ENCODE measurements around the gene FARS2. TPM values are rescaled to one million over a fixed set of nuclear protein-coding genes. Genes with fewer than 3 reads are reported as not detected.
A peak's percentile ranks its signal among the peaks of the same experiment; 100 is the strongest.

Gene FARS2
- total RNA-seq, 1 donor from 2014 or later: 8.2 TPM

- Histone ChIP-seq H3K4me3 (ENCODE audit: low read depth, low read length) (no peak overlapping the region), H3K36me3 (ENCODE audit: control insufficient read depth, insufficient read depth, low read length) (no peaks in the 10 kb centered on the region), H3K27me3 (ENCODE audit: control insufficient read depth, insufficient read depth, low read length) (no peaks in the 10 kb centered on the region)
- no peak for DNase-seq (ENCODE audit: low read depth)
- TF ChIP-seq CTCF (IDR thresholded peaks at IDR 0.05; ENCODE audit: insufficient read depth, low read length, poor library complexity, severe bottlenecking): peak; percentile 63
These were observed 161.1 kb downstream of the FARS2 start for GRCh38 chr6:5422321-5422915.

GRCh38 chr6:5423251-5423650, 161.9 kb downstream of the FARS2 start:
- no peaks in the 10 kb centered on the region for H3K27me3 ChIP-seq (ENCODE audit: control insufficient read depth, insufficient read depth, low read length)
- no peaks in the 10 kb centered on the region for H3K36me3 ChIP-seq (ENCODE audit: control insufficient read depth, insufficient read depth, low read length)
- H3K4me3 ChIP-seq (ENCODE audit: low read depth, low read length): no peak overlapping the region
- no peak for TF ChIP-seq CTCF (IDR thresholded peaks at IDR 0.05; ENCODE audit: insufficient read depth, low read length, poor library complexity, severe bottlenecking)
- DNase-seq (ENCODE audit: low read depth): no peak

- TF ChIP-seq CTCF (IDR thresholded peaks at IDR 0.05; ENCODE audit: insufficient read depth, low read length, poor library complexity, severe bottlenecking): no peak
- no peak overlapping the region for H3K4me3 ChIP-seq (ENCODE audit: low read depth, low read length)
- H3K36me3 ChIP-seq (ENCODE audit: control insufficient read depth, insufficient read depth, low read length): no peaks in the 10 kb centered on the region
- no peaks in the 10 kb centered on the region for H3K27me3 ChIP-seq (ENCODE audit: control insufficient read depth, insufficient read depth, low read length)
- no peak for DNase-seq (ENCODE audit: low read depth)
These were observed 163.4 kb downstream of the FARS2 start for GRCh38 chr6:5424726-5425125.

GRCh38 chr6:5425267-5425666, 164.0 kb downstream of the FARS2 start:
- Histone ChIP-seq H3K36me3 (ENCODE audit: control insufficient read depth, insufficient read depth, low read length) (no peaks in the 10 kb centered on the region), H3K27me3 (ENCODE audit: control insufficient read depth, insufficient read depth, low read length) (no peaks in the 10 kb centered on the region), H3K4me3 (ENCODE audit: low read depth, low read length) (no peak overlapping the region)
- TF ChIP-seq CTCF (IDR thresholded peaks at IDR 0.05; ENCODE audit: insufficient read depth, low read length, poor library complexity, severe bottlenecking): no peak
- no peak for DNase-seq (ENCODE audit: low read depth)

- DNase-seq (ENCODE audit: low read depth): no peak
- Histone ChIP-seq H3K27me3 (ENCODE audit: control insufficient read depth, insufficient read depth, low read length) (no peaks in the 10 kb centered on the region), H3K36me3 (ENCODE audit: control insufficient read depth, insufficient read depth, low read length) (no peaks in the 10 kb centered on the region), H3K4me3 (ENCODE audit: low read depth, low read length) (no peak overlapping the region)
- TF ChIP-seq CTCF (IDR thresholded peaks at IDR 0.05; ENCODE audit: insufficient read depth, low read length, poor library complexity, severe bottlenecking): no peak
These were observed 164.5 kb downstream of the FARS2 start for GRCh38 chr6:5425797-5426196.

- no peaks in the 10 kb centered on the region for H3K36me3 ChIP-seq (ENCODE audit: control insufficient read depth, insufficient read depth, low read length)
- no peaks in the 10 kb centered on the region for H3K27me3 ChIP-seq (ENCODE audit: control insufficient read depth, insufficient read depth, low read length)
- TF ChIP-seq CTCF (IDR thresholded peaks at IDR 0.05; ENCODE audit: insufficient read depth, low read length, poor library complexity, severe bottlenecking): no peak
- DNase-seq (ENCODE audit: low read depth): no peak
- H3K4me3 ChIP-seq (ENCODE audit: low read depth, low read length): no peak overlapping the region
These were observed 166.3 kb downstream of the FARS2 start for GRCh38 chr6:5427586-5427985.

All from kidney epithelial cell (primary cell).